Measurements from ENCODE around the gene HOXA10.

The HOXA10 gene

DNA sequence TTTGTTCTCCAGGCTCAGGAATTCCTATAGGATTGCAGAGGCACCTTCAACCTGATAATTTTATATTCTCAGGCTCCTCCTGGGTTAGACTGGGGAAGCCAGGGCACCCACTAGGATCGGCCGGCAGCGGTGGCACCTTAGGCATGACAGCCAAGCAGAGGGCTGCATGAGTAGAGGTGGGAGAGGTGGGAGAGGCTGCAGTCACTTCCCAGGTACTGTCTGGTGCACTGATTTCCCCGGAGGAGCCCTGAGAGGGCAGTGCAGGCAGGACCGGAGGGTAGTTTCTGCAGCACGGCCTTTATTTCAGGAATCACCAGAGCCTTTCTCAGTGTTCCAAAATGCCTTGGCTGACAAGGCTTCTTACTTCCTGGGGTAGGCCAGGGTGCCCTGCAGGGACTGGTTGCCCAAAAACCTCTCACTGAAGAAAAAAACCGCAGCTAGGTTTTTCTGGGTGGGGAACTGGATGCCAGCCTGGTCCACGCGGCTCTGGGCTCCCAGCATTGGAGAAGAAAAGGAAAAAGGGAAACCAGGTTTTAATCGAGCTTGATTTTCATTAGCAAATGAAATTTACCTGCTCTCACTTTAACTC lies 29.3 kb upstream of the HOXA10 start:
- no peak for DNase-seq

DNA sequence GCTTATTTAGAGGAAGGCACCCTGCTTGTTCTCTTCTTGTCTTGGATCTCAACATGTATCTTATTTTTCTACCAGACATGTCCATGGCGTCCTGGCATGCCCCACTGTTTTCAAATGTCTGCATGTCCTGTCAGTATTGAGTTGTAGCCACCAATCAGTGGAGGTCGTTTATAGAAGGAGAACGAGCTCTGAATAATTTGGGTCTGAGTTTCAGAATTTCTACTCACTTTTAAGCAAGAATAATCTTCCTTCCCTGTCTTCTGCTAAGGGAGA lies 28.7 kb upstream of the HOXA10 start:
- DNase-seq, result no peak

DNA sequence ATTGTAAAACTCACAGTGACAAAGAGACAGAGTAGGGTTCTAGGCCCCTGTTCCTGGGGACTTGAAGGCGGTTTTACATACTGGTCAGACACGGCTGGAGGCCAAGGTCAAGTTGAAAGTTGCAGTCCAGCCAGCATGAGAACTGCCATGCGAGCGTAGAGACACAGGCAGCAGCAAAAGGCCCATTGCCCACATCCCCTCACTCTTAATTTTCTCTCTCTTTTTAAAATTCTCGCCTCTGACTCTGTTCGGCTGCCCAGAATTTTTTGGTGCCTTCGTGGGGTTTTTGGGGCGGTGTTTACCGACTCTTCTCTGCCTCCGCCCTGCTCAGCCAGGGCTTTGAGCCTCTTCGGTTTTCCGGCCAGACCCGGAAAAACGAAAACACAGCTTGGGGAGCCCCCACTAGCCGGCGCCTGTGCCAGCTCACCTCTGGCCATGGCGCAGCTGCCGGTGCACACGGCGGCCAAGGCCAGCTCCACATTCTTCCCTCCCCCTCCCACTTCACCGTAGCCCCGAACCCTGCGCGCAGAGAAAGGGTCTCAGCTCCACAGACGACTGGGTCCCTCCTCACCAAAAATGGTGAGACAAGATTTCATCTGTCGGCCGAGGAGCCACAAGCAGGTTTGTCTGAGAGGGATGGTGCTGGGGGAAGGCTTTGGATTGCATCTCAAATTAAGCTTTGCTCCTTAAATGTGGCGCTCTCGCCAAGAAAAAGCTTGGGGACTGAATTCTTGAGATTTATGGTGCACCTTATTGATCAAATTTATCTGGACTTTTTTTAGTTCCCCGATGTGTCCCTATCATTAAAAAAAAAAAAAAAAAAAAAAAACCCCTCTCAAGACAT lies 28.1 kb upstream of the HOXA10 start:
- no peak for DNase-seq

DNA sequence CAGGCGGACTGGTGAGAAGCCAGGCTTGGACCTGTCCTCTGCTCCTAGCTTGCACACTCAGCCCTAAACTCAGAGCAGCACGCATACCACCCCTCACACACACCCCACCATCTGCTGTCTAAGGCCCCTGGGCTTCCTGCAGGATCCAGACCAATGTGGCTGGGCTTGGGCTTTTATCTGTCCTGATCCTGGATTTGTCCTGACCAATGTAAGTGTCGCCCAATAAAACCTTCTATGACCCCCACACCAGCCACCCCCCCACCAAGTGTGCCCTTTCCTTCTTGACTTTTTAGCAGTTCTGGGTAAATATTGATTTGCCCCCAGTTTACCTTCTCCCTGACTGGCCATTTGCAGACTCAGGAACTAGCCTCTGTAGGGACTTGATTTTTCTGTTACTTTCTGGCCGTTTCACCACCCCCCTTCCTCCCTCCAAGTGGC lies 27.5 kb upstream of the HOXA10 start:
- no peak for DNase-seq

DNA sequence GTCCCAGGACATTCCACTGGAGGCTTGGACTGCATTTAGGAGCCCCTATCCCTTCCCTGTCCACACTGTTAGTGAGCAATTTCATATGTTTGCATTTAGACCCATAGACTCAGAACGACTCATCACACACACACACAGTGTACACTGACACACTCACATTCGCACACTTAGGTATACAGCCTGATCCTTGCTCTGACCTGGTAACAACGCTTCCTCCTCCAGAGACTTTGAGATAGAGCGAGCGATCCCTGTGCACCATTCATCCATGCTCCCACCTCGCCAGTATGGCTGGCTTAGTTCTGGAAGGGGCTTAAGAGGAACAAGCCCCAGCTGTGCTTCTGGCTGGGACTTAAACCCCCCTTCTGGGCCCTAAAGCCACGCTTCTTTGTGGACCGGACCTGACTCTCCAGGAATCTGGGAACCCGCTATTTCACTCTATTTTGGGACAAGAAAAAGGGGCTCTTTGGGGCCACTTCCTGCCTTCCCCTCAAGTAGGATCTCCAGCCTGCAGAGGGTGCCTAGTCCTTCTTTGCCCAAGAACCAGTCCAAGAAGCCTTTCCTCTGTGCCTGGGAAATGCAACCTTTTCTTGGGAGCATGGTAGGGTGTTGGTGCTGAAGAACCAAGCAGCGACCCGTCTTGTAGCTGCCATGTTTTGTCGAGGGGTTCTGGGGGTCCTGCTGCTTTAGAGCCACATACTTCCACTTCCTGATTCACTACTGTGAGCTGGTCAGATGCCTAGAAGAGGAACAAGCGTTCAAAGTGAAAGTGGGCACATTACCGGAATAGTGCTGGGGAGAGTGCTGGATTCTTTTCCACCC lies 26.9 kb upstream of the HOXA10 start:
- no peak for DNase-seq

DNA sequence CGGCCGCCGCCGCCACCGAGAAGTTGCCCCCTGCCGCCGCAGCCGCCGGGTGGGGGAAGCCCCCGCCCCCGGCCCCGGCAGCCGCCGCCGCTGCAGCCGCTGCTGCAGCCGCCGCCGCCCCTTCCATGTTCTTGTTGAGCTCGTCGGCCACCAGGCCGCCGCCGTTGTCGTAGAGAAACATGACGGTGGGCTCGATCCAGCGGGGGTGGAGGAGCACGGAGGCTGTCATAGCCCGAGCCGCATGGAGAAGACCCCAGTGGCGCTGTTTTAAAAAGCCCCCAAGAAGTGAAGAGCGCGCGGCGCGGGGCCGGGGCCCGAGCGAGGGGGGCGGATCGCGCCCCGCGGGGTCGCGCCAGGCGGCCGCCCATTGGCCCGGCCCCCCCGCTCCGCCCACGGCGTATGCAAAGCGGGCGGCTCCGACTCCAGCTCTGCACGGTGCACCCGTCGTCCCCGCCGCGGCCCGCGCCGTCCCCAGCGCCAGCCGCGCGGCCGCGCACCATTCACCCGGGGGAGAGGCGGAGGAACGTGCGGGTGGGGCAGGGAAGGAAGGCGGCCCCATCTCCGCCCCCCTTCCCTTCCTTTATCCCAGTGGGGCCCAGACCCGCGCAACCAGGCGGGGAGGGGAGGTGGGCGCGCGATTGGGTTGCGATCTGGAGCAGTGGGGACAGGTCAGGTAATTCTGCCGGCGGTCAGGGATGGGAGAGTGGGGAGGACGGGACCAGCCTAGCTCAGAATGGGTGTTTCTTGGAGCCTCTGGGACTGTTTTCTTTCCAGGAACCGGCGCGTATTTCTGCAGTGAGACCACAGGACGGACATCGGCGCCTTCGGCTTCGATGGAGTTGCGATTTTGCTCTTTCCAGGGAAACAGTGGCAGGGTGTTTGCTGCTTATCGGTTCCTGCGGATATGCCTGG lies 26.0 kb upstream of the HOXA10 start, which contains the start of gene HOXA13:
HOXA13 (minus strand) TSS at position 243 of the 912 bp plus-strand sequence; CDS start at position 229, 14 bp downstream.
- DNase-seq, result peak in 1 of 2 experiments; percentile 61

DNA sequence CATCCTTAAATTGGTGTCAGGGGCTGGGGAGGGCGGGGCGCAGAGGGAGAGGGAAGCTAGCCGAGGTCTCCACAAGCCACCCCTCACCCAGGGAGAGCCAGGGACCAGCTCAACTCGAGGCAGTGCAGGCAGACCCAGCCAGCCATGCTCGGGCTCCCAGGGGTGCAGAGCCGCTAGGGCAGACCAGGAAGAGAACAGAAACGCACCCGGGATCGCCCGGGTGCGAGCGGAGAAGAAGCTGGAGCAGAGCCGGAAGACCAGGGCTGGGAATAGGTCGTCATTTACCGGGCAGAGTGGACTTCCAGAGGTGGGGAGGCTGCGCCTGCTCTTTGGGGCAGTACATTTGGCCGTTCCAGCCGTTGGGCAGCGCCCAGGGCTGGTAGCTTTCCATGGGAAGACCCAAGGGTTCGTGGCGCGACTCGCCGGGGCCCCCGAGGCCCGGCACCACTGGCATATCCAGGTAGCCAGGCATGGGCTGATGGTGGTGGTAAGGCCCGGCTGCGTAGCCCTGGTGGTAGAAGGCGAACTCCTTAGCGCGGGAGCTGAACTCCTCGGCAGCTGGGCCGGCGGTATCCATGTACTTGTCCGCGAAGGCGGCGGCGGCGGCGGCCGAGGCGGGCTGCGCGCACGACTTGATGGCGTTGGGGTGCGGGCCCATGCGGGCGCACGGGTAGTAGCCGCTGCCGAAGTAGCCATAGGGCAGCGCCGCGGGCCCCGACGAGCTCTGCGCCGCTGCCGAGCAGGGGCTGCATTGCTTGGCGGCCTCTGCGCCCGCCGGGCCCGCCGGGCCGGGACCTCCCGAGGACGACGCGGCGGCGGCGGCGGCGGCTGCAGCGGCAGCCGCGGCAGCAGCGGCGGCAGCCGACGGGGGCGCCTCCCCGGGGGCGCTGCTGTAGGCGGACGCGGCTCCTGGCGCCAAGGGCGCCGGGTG lies 25.0 kb upstream of the HOXA10 start:
- no peak for DNase-seq

DNA sequence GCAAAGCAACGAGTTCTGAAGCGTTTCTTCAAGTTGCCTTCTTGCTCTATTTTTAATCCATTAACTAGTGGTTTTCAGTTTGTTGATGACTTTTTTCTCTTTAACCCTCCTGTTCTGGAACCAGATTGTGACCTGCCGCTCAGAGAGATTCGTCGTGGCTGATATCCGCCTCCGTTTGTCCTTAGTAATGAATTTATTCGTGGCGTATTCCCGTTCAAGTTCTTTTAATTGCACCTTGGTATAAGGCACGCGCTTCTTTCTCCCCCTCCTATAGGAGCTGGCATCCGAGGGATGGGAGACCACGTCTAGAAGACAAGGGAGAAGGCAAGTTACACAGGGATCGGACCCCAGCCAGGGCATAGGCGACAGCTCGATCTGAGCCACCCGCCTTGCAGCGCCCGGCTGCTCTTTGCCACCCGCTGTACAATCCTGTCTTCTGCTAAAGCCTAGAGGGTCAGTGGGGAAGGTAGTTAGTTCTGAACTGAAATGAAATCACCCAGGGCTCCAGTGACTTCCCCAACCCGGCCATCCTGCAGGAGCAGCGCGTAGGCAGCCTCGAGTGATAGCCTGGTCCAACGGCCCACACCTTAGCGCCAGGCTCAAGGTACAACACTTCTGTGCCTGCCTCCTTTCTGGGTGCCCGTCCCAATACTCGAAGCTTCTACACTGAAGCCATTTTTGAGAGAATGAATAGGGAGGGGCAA lies 24.2 kb upstream of the HOXA10 start:
- DNase-seq, result no peak

DNA sequence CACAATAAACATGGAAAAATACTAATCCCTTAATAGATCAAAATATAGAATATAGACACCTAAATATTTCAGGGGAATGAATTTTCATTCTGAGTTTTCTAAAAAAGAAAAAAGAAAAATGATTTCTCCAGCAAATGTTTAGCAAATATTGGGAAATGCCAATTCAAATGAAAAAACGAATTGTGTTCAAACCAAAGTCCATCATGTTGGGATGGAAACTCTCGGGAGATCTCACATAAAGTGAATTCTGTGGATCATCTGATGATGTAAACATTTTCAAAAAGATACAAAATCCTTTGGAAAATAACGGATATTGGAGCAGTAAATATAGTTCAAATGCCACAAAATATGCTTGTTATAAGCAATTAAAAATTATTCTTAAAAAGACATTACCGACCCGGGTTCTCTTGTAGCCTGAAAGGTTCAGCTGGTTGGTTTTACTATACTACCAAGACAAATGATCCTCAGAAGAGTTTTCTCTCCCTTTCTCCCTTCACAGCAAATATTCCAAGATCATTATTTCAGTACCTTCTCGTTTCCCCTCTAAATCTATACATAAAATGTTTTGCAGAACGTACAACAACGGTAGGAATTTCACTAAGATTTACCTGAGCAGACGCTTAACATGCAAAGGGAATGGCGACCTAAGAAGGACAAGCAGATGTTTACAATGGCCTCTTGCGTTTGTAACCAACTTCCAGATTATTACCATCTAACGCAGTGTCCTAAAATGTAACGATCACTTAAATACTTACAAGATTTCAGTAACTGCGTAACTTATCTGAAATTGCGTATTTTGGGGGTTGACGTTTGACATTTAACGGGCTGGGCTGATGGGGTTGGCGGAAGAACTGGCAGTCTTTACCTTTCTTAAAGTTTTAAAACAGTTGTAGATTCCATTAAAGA lies 23.3 kb upstream of the HOXA10 start:
- no peak for DNase-seq

DNA sequence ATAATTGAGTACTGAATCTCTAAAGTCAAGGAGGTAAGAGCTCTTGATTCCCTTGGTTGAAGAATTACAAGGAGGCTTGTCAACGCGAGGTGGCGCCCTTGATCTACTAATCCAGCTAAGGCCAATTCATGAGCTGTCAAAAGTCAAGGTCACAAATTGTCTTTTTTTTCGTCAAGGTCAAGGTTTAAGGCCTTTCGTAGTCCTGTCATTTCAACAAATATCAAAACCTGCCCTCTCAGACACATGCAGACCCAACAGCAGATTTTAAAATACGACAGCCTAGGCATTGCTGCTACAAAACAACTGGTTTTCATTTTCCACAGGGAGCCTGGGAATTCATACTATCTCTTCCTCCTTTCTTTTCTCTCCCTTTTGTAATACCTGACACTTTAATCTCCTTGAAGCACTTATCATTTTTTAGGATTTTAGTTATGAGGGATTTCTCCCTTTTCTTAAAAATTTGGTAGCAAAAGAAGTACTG lies 22.2 kb upstream of the HOXA10 start:
- DNase-seq, result peak in 1 of 2 experiments; percentile 55

DNA sequence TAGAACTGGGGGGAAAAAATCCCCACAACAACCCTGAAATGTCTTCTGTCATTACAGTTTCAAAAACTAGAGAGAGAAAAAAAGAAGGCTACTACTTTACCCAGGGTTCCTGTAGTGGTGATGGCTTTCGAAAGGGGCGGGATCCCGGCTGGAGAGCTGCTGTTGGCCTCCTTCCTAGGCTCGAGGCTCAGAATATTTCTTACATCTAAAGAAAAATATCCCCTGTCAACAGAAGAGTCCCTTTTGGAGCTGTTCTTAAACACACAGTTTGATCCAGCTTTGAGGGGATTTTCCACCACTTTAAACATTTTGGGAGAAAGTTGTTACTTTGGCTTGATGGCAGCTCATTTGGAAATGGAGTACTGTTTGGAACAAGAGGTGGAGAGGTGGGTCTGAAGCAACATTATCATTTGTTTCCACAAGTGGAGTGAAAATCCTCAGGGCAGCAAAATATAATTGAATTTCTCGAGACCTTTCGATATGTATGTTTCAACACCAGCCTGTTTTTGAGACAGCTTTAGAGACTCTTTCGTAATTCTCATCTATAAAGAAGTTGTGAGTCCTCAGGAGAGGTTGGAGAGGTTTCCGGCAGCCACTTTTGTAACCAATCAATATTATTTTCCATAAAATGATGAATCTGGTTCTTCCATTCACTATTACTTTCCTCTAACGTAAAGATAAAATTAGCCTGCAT lies 20.7 kb upstream of the HOXA10 start:
- DNase-seq, result no peak

DNA sequence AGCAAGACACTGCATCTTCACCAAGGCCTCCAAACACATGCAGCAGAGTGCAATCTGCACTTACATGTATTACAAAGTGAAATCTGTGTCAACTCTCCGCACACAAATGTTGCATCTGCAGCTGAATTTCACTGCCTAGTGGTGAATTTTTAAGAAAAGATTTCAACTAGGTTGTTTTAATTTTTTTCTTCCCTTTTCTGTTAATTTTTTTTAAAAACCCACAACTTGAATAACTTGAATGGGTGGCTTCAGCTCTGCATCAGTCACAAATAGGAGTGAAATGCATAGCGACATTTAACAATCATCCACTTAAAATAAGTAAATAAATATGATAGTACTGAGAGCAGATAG lies 19.9 kb upstream of the HOXA10 start:
- no peak for DNase-seq

DNA sequence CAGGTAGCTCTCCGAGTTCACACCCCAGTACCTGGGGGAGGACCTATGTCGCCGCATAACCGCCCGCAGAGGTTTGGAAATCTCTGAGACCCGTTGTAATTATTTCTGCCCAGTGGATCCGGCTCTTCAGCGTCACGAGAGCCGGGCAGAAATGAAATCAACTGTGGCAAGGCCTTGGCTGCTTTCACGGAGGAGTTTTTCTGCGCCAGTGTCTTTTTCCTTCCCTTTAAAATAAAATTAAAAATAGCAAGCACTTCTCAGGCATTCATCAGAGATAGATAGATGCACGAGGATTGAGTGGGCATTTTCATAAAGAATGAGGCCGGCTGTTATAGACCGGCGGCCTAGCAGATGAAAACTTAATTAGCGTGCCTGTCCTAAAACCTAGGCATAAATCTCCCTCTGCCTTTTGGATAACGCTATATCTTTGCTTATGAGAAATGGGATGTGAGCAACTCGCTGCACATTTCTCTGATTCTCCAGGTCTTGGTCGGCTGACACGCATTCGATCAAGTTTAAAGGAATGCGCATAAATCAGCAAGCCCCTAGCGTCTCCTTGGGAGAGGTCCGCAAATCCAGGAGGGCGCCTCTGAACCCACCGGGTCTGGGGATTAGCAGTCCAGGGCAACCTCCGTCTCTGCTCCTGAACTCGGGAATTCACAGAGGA lies 19.3 kb upstream of the HOXA10 start:
- no peak for DNase-seq

DNA sequence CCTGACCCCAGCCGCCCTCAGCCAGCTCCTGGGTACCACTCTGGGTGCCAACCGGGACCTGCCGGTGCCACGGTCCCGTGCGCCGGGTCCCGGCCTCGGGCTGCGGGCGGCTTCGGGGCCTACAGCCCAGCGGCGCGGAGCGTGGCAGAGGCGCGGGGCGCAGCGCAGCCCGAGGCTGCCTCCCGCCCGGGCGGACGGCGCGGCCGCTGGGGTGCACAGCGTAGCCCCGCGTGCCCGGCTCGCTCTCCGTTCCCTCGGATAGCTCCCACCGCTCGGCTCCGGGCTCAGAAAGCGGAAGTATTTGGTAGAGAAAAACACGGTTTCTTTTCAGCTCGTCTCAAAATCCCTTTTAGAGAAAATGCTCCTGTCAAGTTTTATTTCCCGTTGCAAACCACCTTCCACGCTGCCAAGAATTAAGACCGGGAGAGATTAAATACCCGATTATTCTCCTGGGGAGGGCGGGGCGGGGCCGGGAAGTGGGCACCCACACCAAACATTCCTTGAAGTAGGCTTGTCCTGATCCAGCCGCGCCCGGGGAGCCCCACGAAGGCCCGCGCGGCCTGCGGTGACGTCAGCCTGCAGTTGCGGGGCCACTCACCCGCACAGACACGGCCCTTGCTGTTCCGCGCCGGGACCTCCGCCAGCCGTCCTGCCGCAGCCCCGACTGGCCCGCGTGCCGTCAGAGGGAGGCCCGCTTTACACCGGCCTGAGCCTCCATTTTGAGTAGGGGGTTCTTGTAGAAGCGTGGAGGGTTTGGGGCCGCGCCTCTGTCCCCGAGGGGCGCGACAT lies 18.6 kb upstream of the HOXA10 start:
- DNase-seq, result no peak

DNA sequence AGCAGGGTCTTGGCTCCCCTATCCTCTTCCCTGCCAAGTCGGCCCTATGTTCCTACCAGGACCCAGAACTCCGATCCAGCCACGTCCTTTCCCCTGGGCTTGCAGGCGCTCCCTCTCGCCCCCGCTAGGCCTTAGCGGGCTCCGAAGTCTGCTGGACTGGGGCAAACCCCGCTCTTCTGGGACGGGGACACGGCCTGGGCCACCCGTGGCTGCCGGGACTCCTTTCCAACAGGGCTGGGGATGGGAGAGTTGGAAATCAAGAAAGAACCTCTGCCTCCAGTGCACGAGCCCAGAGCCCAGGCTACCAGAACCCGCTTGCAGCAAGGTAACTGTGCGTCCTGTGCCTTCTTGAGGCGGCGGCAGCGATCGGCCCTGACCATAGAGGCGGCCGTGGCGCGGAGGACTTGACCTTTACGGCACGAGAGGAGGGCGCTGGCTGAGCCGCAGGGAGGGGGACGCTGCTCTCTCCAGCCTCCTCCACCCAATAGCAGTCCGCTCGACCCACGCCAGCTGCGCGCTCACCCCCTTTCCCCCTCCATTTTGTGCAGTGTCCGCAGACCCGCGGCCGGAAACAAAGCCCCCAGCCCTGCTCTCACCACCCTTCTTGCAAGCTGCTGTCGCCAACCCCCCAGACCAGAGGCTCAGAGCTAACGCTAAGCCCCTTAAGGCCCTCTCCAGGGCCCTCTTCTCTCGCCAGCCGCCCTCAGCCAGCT lies 17.9 kb upstream of the HOXA10 start:
- DNase-seq, result no peak

DNA sequence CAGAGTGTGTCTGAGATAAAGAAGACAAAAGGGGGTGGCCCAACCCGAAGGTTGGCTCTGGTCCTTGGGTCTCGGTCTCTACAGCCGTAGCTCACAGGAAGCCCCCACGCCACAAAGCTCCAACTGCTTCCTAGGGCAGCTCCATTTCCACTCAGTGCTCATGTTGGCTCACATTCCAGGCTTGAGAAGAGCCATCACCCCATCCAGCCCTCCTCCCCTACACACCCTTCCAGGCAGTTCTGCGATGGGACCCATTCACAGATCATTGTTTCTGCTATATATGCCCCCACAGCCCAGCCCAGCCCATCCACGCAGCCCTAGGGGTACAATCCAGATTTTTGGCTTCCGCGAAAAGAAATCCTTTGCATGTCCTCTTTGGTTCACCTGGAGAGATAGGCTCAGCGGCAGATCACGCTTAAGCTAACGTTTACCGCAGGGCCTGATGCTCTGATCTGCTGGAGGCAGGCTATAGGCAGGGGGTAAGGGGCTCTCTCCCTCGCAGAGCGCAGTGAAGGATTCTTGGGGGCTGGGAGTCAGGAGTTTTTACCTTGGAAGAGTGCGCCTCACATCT lies 17.1 kb upstream of the HOXA10 start:
- no peak for DNase-seq
